K562 (cell line): Measurements from ENCODE around the gene MED13L. TPM values are rescaled to one million over a fixed set of nuclear protein-coding genes. Genes with fewer than 3 reads are reported as not detected.

Experiments used
- ATAC-seq: fragments of 200-7000 bp; cut with Tn5 transposase; 3 replicates; pipeline ENCODE4 v1.9.1; 2020; ENCODE audit warnings: moderate library complexity
- BruUV-seq: library from RNA; stranded (reverse); fragments of 400-500 nt; replicated peaks from 2 replicates; lab custom pipeline; 2021; lab: Mats Ljungman, UMichigan
- CTCF ChIA-PET: fragments of 300-600 bp; formaldehyde crosslinking; extraction: SDS; loops from one replicate; lab custom pipeline; 2021; ENCODE audit warnings: low intra/inter-chr PET ratio; lab: Yijun Ruan, JAX
- POLR2A ChIA-PET: fragments of 300-600, 350-650 bp; sonication (Branson Sonifier 250); formaldehyde crosslinking; extraction: SDS; loops from one replicate; lab custom pipeline; 2021; ENCODE audit warnings: antibody characterized with exemption, inconsistent platforms; lab: Yijun Ruan, JAX
- DNase-seq, 4 experiments: peaks; one replicate each; pipeline versions ENCODE4 v3.0.0 to v3.0.0-alpha.2; 2011 to 2018; ENCODE audit warnings: low spot score in 3 of 4, mixed read lengths in 3 of 4; ENCODE audit errors: extremely low read depth in 1 of 4
- FAIRE-seq: peaks from 2 replicates; lab custom pipeline; 2011; peaks lifted over from hg19 to GRCh38; lab: Jason Lieb, UNC
- H2AFZ ChIP-seq: 2 replicates; pipeline ENCODE4 v1.6.0; 2011; ENCODE audit warnings: low read depth, low read length, control low read depth, inconsistent platforms
- H3K27ac ChIP-seq: fragments of 200-600 bp; 3 replicates; pipeline ENCODE4 v1.8.0; 2011; ENCODE audit warnings: low read depth, mild to moderate bottlenecking, control low read depth, inconsistent platforms, low read length, moderate library complexity, mixed read lengths; ENCODE audit errors: extremely low read depth
- H3K27me3 ChIP-seq, 2 experiments: fragments of 300-600 bp in 1 of 2; 2 replicates in 1 of 2; 3 replicates in 1 of 2; pipeline versions ENCODE4 v1.6.0 to v1.8.0; 2011; ENCODE audit warnings: inconsistent platforms in 2 of 2, low read length in 2 of 2, mild to moderate bottlenecking in 1 of 2, mixed read lengths in 1 of 2, moderate library complexity in 1 of 2; ENCODE audit not compliant: control insufficient read depth in 2 of 2, insufficient read depth in 2 of 2
- H3K36me3 ChIP-seq: fragments of 300-600 bp; 3 replicates; pipeline ENCODE4 v1.8.0; 2011; ENCODE audit warnings: mild to moderate bottlenecking, low read length, inconsistent platforms; ENCODE audit not compliant: control insufficient read depth, insufficient read depth
- H3K4me1 ChIP-seq, 2 experiments: fragments of 200-600 bp in 1 of 2; replicated peaks in 1 of 2; 2 replicates in 1 of 2; 3 replicates in 1 of 2; pipeline versions ENCODE4 v1.5.1 to v1.8.0; 2011; ENCODE audit warnings: inconsistent platforms in 2 of 2, low read length in 2 of 2, mild to moderate bottlenecking in 1 of 2, mixed read lengths in 1 of 2, moderate library complexity in 1 of 2; ENCODE audit not compliant: control insufficient read depth in 2 of 2, insufficient read depth in 2 of 2
- H3K4me2 ChIP-seq: 2 replicates; pipeline ENCODE4 v1.6.1; 2011; ENCODE audit warnings: low read length, control low read depth, inconsistent platforms, mixed read lengths; ENCODE audit not compliant: insufficient read depth
- H3K4me3 ChIP-seq: fragments of 200-600 bp; sonication (generic), shearing (Covaris generic); 2 replicates; pipeline ENCODE4 v1.5.1; 2016; ENCODE audit warnings: control low read depth, inconsistent platforms
- H3K79me2 ChIP-seq: fragments of 200-600 bp; 3 replicates; pipeline ENCODE4 v1.8.0; 2011; ENCODE audit warnings: low read length, inconsistent platforms; ENCODE audit not compliant: control insufficient read depth, insufficient read depth
- H3K9ac ChIP-seq, 2 experiments: 2 replicates each; pipeline versions ENCODE4 v1.6.0 to v1.6.1; 2011; ENCODE audit warnings: low read depth in 2 of 2, low read length in 2 of 2, control low read depth in 1 of 2, inconsistent platforms in 1 of 2, mild to moderate bottlenecking in 1 of 2, mixed read lengths in 1 of 2; ENCODE audit not compliant: insufficient read depth in 1 of 2
- H3K9me1 ChIP-seq: one replicate; pipeline ENCODE4 v1.6.0; 2011; ENCODE audit warnings: inconsistent platforms, mild to moderate bottlenecking, low read length, moderate library complexity; ENCODE audit not compliant: control insufficient read depth, insufficient read depth
- H3K9me3 ChIP-seq: replicated peaks from 2 replicates; pipeline ENCODE4 v1.5.1; 2011; ENCODE audit warnings: low read depth, low read length, inconsistent platforms; ENCODE audit not compliant: control insufficient read depth, insufficient read depth
- H4K20me1 ChIP-seq: replicated peaks from 2 replicates; pipeline ENCODE4 v1.6.1; 2011; ENCODE audit warnings: low read length, inconsistent platforms, mixed read lengths; ENCODE audit not compliant: control insufficient read depth, insufficient read depth
- KDM5B ChIP-seq: fragments of 200-600 bp; sonication (generic); IDR thresholded peaks from 2 replicates; pipeline ENCODE4 v1.6.1; 2012; ENCODE audit warnings: low read depth, mild to moderate bottlenecking, moderate library complexity, low read length, control low read depth, inconsistent platforms; ENCODE audit not compliant: insufficient replicate concordance
- NCOA6 ChIP-seq: fragments of 450-650 bp; IDR thresholded peaks from 2 replicates; pipeline ENCODE4 v1.6.1; 2017; ENCODE audit warnings: mild to moderate bottlenecking
- ZNF121 ChIP-seq: sonication (generic); formaldehyde crosslinking; conservative IDR thresholded peaks from 2 replicates; pipeline ENCODE4 v1.8.0; 2022; ENCODE audit warnings: missing genetic modification reagents
- ZNF408 ChIP-seq: fragments of 250-450 bp; sonication (Bioruptor Pico); IDR thresholded peaks from 2 replicates; pipeline ENCODE4 v1.4.0; 2020; ENCODE audit warnings: low read depth, mild to moderate bottlenecking, moderate library complexity
- ZNF696 ChIP-seq: fragments of 250-450 bp; sonication (Bioruptor Pico); conservative IDR thresholded peaks from 2 replicates; pipeline ENCODE4 v1.4.0; 2020; ENCODE audit warnings: mild to moderate bottlenecking, moderate library complexity
- WGBS: fragments of 100-300 bp; shearing (Covaris generic); methylation state at CpG from one replicate; pipeline ENCODE4 v1.1.6; 2016; ENCODE audit warnings: low coverage, mixed read lengths; ENCODE audit not compliant: insufficient coverage; ENCODE audit errors: missing lambda C conversion rate; 5-methylcytosine and 5-hydroxymethylcytosine counted together
- in situ Hi-C: fragments of 300-500 bp; cut with MboI; formaldehyde crosslinking; loops from 4 replicates; pipeline ENCODE4 v1.15.0; 2018; ENCODE audit warnings: inconsistent platforms, mixed read lengths
- intact Hi-C: fragments of 100-400 bp; cut with micrococcal nuclease; formaldehyde crosslinking; loops from 2 replicates; pipeline ENCODE4 v1.14.2; 2022
- polyA plus RNA-seq, 8 experiments: library from polyadenylated mRNA; depleted of rRNA in 4 of 8; stranded (reverse) in 5 of 8; unstranded in 3 of 8; fragments of >200 nt; fragmentation: Nextera tagmentation in 2 of 8; fragmentation: Illumina TruSeq in 1 of 8; extraction: Ambion mirVana in 2 of 8; extraction: Trizol in 1 of 8; gene quantifications; 2 replicates each; pipeline versions ENCODE4 v1.2.1 to v1.2.3, GENCODE V29; 2011 to 2014; ENCODE audit warnings: inconsistent platforms in 1 of 8, missing spikeins in 1 of 8
- total RNA-seq, 7 experiments: library from RNA; depleted of rRNA in 6 of 7; stranded (reverse); fragments of >200 nt in 6 of 7; fragmentation: Illumina TruSeq in 2 of 7; extraction: Trizol in 2 of 7; gene quantifications; 2 replicates each; pipeline versions ENCODE4 v1.2.1 to v1.2.3, GENCODE V29; 2011 to 2021; ENCODE audit warnings: low replicate concordance in 1 of 7
- TF ChIP-seq, protein P1 (sequence below): sonication (generic); formaldehyde crosslinking; IDR thresholded peaks from 2 replicates; pipeline ENCODE4 v1.8.1; 2023; ENCODE audit warnings: mild to moderate bottlenecking, missing genetic modification reagents, moderate library complexity

The MED13L gene
- total and polyA plus RNA-seq, 9 of the 15 experiments (the other 6 are each of a cell fraction or from before 2014, with no cell fraction given) = 13.4 to 90.3 (median 36.9) TPM

DNA sequence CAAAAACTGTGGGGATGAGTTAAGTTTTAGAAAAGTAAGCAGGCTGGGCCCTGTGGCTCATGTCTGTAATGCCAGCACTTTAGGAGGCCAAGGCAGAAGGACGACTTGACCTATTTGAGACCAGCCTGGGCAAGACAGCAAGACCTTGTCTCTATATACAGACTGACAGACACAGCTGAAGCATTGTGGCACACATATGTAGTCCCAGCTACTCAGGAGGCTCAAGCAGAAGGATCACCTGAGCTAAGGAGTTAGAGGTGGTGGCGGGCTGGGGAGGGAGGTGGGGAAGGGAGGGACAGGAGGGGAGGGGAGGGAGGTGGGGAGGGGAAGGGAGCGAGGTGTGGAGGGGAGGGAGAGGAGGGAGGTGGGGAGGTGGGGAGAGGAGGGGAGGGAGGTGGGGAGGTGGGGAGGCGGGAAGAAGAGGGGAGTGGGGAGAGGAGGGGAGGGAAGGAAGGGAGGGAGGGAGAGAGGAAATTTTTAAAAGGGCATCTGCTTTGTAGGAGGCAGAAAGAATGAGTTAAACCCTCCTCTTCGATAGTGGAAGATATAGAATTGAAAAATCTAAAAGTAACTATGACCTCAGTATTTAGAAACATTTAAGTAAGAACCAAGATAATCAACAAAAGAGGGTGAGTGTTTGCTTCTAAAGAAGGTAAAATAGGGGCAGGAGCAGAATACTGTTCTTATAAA is 30.9 kb downstream of the MED13L start:
- Histone ChIP-seq H3K27ac (no peak overlapping the region), H4K20me1 (peaks cover 7% of the 10 kb centered on the region; the same call in 1 of the 2 replicates), H3K4me2 (no peak overlapping the region), H2AFZ (no peak overlapping the region), H3K9ac (no peak overlapping the region), H3K9me1 (peaks cover 6% of the 10 kb centered on the region), H3K79me2 (peaks cover 96% of the 10 kb centered on the region), H3K4me3 (no peak overlapping the region), H3K4me1 (peaks cover 0 to 24% of the 10 kb centered on the region in 2 experiments; a peak in 4 of 5 replicates), H3K9me3 (0 out of 2 replicates have a peak, but pooled peaks cover 2% of the 10 kb centered on the region), H3K27me3 (no peaks in the 10 kb centered on the region), H3K36me3 (no peaks in the 10 kb centered on the region)
- ATAC-seq = peak; percentile 6; the same call in 1 of the 3 replicates
- TF ChIP-seq ZNF408 (CRISPR knock-in tag) (no peak), NCOA6 (no peak), ZNF696 (CRISPR knock-in tag) (no peak), ZNF121 (CRISPR knock-in tag) (peak; percentile 39; the same call in 1 of the 2 replicates), KDM5B (no peak)
- TF ChIP-seq, protein P1, sequence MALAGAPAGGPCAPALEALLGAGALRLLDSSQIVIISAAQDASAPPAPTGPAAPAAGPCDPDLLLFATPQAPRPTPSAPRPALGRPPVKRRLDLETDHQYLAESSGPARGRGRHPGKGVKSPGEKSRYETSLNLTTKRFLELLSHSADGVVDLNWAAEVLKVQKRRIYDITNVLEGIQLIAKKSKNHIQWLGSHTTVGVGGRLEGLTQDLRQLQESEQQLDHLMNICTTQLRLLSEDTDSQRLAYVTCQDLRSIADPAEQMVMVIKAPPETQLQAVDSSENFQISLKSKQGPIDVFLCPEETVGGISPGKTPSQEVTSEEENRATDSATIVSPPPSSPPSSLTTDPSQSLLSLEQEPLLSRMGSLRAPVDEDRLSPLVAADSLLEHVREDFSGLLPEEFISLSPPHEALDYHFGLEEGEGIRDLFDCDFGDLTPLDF (CRISPR knock-in tag) = no peak
- in situ Hi-C loops (no loop called here), intact Hi-C loops (no loop called here)
- no peak for DNase-seq
- 43% methylated on average over 2 of the region's 5 CpGs for WGBS
- ChIA-PET CTCF (no interaction called here), POLR2A (interaction anchor here (0.7 to 1.0 kb wide), 2 partner anchors 30 to 47 kb away, joined by 3 to 4 read pairs; no protein-coding TSS in a partner anchor)
- FAIRE-seq = no peak
- no TSS peak for BruUV-seq
